Erythroblast (primary cell): Measurements from ENCODE around the gene NOP9.
"Not testable (repeated sequence)": the region's sequence is repeated elsewhere in the genome, so short reads cannot be mapped to it uniquely, and the experiment has no call there.

Experiments
- DNase-seq, 2 experiments: peaks; one replicate each; lab custom pipeline; 2025; lab: John Stamatoyannopoulos, UW
- GATA1 ChIP-seq: IDR thresholded peaks from 2 replicates; pipeline ENCODE4 v1.6.1; 2011; ENCODE audit warnings: low read depth, mild to moderate bottlenecking, control low read depth, low read length, moderate library complexity
- POLR2A ChIP-seq: IDR thresholded peaks from 2 replicates; pipeline ENCODE4 v1.6.1; 2011; ENCODE audit warnings: mild to moderate bottlenecking, low read length

Gene NOP9

DNA sequence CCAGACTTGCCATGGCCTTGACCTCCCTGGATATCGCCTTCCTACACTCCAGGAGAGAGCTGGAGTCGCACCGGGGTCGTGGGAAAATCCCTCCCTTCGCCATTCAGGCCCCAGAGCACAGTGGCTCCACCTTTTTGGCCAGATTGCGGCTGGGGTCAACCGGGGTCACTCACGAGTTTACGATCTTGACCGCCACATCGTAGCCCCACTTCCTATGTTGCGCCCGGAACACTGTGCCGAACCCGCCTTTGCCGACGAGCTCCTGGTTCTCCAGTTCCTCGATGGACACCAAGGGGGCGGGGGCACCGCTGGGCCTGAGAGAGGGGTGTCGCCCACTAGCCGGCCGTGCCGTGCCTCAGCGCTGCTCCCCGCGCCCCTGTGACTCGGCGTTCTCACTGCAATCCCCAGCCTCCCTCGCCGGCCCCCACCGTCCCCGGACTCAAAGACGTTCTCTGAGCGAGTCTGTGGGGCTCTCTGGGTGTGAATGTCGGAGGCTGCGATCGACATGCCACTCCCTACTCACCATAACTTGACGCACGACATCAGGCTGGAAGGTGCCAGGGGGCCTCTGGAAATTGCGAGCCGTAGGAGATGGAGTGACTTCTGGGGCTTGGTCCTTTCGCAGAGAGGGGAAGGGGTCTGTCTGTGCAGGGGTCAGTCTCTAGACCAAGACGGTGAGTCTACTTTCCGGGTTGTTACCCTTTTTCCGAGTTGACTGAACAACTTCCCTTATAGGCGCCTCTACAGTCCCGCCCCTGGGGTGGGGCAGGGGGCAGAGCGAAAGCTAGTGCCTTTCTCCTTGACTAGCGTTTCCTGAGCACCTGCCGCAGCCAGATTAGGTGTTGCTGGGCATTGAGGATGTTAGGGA is 39.9 kb downstream of the NOP9 start, which contains the start of gene RIPK3:
Gene RIPK3, minus strand, starts transcription at position 708 of the 868 bp plus-strand sequence. Its CDS starts 165 bp downstream, at position 543.
- TF ChIP-seq GATA1: no peak
- TF ChIP-seq POLR2A: no peak
- DNase-seq: peak in 1 of 2 experiments; percentile 43

DNA sequence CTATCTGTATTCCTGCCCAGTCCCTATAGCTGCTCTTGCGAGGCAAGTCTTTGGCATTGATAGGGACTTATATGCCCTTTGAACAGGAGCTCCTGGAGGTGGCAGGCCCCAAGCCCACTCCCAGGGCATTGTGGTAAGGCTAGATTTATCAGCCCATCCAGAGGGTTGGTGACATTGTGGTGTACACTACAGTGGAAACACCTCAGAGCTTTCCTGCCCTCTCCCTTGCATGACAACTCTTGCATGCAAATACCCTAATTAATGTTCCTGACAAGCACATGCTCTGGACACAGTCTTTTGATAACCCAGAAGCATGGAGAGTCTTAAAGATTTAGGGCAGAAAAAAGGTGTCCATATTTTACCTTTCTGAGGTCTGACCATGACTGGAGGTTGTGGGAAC is 41.0 kb downstream of the NOP9 start:
- no peak for DNase-seq
- TF ChIP-seq GATA1: no peak
- no peak for TF ChIP-seq POLR2A

DNA sequence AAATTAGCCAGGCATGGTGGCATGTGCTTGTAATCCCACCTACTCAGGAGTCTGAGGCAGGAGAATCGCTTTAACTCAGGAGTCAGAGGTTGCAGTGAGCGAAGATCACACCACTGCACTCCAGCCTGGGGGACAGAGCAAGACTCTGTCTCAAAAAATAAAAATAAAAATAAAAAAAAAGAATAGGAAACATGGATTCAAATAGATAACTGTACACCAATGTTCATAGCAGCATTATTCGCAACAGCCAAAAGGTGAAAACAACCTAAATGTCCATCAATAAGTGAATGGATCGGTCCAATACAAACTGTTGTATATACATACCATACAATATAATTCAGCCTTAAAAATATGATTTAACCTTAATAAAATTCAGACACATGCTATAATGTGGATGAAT is 43.2 kb downstream of the NOP9 start:
- DNase-seq: no peak
- TF ChIP-seq GATA1: no peak
- no peak for TF ChIP-seq POLR2A

GRCh38 chr14:24343795-24344660 is 44.4 kb downstream of the NOP9 start:
- DNase-seq: no peak
- TF ChIP-seq POLR2A (no peak), GATA1 (no peak)

GRCh38 chr14:24347134-24347533 is 47.5 kb downstream of the NOP9 start:
- no peak for DNase-seq

DNA sequence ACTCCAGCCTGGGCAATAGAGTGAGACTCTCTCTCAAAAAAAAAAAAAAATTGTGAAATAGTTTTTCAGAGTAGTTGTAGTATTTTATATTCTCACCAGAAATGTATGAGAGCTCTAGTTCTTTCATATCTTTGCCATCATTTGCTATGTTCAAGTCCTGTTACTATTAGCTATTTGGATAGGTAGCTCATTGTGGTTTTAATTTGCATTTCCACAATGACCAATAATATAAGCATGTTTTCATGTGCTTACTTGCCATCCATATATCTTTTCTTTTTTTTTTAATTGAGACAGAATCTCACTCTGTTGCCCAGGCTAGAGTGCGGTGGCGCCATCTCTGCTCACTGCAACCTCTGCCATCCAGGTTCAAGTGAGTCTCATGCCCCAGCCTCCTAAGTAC is 48.5 kb downstream of the NOP9 start:
- TF ChIP-seq POLR2A (no peak), GATA1 (no peak)
- DNase-seq: no peak

More at GRCh38 chr14:24347134-24347533, 47.5 kb downstream of the NOP9 start:
- TF ChIP-seq GATA1: no peak
- no peak for TF ChIP-seq POLR2A

GRCh38 chr14:24349742-24350141 is 50.1 kb downstream of the NOP9 start:
- DNase-seq: no peak
- TF ChIP-seq GATA1 (no peak), POLR2A (no peak)

DNA sequence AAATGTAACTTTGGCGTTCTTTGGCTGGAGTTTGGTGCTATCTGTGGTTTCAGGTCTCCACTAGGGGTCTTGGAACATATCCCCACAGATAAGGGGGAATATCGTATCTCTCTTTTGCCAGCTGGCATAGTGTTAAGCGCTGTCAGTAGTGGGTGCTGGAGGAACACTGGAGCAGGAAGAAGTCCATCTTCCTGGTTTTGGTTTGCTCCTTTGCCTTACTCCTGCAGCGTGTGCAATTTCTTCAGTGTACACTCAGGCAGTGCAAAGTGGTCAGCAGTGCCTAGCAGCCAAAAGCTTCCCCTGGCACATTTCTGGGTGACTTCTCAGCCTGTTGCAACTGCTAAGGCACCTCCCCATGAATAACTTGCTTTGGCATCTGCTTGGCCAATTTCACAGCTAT is 51.9 kb downstream of the NOP9 start:
- TF ChIP-seq GATA1 (no peak), POLR2A (no peak)
- DNase-seq: peak in 1 of 2 experiments; percentile 48

DNA sequence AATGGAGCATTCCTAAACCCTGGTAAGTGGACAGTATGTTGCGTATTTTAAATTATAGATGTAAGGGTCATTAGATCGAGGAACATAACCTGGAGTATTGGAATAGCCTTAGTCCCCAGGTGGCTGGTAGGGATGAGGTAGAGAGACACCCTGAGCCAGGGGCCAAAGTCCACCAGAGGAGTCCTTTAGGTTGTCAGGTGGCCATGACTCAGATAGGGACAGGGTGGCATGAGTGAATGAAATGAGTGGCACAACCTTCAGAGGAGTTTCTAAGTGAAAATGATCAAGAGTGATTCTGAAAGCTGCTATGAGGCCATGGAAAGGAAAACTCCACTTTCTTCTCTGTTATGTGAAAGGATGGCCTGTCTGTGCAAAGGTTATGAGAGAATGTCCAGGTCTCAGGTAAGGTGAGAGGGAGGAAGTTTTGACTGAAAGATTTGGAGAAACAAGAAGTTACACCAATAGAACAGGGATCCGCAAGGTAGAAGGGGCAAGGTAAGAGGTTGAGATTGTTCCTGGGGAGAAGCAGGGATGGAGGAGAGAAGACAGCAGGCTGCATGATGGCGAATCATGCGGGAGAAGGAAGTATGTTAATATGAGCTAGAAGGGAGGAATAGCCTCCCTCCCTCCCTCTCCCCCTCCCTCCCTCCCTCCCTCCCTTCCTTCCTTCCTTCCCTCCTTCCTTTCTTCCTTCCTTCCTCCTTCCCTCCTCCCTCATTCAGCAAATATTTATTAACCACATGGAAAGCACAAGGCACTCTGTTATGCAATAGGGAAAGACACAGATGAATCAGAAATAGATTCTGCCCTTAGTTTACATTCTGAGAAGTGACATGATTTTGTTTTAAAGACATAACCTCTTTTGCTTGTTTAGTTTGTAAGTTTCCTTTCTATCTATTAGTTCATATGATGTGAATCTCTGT is 54.2 kb downstream of the NOP9 start:
- TF ChIP-seq POLR2A: no peak
- TF ChIP-seq GATA1: no peak
- no peak for DNase-seq

GRCh38 chr14:24354482-24354825 is 54.8 kb downstream of the NOP9 start:
- DNase-seq: not testable (repeated sequence)

DNA sequence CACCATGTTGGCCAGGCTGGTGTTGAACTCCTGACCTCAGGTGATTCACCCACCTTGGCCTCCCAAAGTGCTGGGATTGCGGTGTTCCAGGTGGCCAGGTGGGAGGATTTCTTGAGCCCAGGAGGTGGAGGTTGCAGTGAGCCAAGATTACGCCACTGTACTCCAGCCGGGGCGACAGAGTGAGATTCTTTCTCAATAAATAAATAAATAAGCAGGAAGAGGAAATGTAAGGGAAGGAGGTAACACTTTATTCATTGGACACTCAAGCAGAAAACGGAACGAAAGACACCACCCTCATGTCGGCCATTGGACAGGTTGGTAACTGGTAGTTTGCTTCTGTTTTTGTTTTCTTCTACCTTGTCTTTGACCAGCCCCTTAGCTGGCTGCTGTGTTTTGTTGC is 55.4 kb downstream of the NOP9 start:
- DNase-seq: no peak
- TF ChIP-seq POLR2A (no peak), GATA1 (no peak)

DNA sequence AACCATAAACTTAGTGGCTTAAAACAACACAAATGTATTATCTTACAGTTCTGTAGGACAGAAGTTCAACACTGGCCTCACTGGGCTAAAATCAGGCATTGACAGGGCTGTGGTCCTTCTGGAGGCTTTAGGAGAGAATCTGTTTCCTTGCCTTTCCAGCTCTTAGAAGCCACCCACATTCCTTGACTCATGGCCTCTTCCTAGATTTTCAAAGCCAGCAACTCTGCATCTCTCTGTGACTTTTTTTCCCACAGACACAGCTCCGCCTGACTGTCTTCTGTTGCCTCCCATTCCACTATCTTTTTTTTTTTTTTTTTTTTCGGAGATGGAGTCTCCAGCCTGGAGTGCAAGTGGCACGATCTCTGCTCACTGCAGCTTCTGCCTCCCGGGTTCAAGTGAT is 56.6 kb downstream of the NOP9 start:
- no peak for DNase-seq

More for the DNA sequence above, 56.6 kb downstream of the NOP9 start:
- TF ChIP-seq POLR2A (no peak), GATA1 (no peak)
